HG02642 (cell line): ENCODE data around the gene PSEN1.

Experiments
- ATAC-seq: cut with Tn5 transposase; IDR thresholded peaks from one replicate; pipeline ENCODE4 v1.9.1; 2021; ENCODE audit warnings: mild to moderate bottlenecking; ENCODE audit not compliant: unreplicated experiment, poor library complexity

Gene PSEN1

DNA sequence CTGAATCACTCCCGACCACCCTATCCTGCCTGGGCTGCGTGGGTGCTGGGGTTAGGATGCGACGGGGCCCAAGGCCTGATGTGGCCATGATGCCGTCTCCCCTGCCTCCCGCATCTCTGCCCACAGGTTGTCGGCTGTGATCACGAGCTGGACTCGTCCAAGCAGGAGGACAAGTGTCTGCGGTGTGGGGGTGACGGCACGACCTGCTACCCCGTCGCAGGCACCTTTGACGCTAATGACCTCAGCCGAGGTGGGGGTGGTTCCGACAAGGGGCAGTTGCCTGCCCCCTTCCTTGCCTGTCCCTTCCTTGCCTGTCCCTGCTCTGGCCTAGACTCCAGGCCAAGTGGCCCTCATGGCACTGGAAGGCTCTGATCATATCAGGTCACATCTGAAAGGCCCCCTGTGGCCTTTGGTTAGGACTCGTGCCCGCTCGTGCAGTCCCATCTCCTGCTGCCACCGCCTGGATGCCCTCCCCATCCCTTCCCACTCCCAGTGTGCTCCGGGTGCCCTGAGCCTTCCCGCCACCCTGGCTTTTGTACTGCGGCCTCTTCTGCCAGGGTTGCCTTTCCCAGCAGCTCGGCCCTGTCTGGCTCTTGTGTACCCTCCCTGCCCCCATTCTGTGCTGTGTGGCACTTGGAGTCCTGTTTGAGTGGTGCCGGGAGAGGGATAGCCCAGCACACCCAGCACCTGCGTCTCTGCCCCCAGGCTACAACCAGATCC, 114.6 kb downstream of the PSEN1 start:
- ATAC-seq, result no peak

DNA sequence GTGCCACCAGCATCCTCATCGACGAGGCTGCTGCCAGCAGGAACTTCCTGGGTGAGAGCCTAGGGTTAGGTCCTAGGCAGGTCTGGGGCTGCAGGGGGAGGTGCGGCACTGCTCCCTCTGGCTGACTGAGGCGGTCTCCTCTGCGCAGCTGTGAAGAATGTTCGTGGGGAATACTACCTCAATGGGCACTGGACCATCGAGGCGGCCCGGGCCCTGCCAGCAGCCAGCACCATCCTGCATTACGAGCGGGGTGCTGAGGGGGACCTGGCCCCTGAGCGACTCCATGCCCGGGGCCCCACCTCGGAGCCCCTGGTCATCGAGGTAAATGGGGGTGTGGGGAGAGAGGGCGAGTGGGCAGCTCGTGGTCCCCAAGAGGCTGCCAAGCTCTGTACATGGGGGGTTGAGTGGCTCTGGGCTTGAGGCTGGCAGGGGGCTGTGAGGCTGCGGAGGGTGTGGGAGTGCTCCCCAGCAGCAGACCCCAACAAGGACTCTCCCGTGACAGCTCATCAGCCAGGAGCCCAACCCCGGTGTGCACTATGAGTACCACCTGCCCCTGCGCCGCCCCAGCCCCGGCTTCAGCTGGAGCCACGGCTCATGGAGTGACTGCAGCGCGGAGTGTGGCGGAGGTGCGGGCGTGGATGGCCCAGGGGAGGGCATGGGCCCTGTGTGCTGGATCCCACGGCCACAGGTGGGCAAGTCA, 115.4 kb downstream of the PSEN1 start:
- ATAC-seq, result no peak

- no peak for ATAC-seq
Observed at GRCh38 chr14:73252491-73253322, 116.4 kb downstream of the PSEN1 start.

DNA sequence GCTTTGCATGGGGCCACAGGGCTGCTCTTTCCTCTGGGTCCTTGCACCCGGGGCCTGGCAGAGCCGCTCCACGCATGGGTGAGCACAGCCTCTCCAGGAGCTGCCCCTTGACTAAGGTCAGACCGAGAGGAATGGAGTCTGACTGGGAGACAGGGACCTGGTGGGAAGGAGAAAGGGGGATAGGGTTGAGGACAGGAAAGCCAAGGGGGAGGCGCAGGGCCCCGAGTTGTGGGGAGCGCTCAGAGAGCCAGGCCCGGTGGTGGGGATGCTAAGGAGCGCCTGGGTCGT, 117.0 kb downstream of the PSEN1 start:
- no peak for ATAC-seq

- no peak for ATAC-seq
Observed at GRCh38 chr14:73253721-73254120, 117.4 kb downstream of the PSEN1 start.

GRCh38 chr14:73254247-73255004, 118.1 kb downstream of the PSEN1 start:
- no peak for ATAC-seq

DNA sequence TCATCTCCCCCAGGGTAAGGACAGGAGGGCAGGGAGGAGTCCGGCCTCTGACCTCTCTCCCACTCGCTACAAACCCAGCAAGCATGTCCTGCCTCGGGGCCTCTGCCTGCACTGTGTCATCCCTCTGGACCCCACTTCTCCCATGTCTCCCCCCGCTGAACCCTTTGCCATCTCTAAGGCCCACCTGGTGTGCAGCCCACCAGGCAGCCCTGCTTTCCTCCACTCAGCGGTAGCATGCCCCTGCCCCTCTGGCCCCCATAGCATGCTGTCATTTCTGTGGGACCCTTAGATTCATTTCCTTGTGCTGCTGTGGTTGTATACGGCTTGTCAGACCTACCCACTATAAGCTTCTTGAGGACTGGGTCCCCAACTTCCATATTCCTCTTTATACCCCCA, 118.7 kb downstream of the PSEN1 start:
- no peak for ATAC-seq

DNA sequence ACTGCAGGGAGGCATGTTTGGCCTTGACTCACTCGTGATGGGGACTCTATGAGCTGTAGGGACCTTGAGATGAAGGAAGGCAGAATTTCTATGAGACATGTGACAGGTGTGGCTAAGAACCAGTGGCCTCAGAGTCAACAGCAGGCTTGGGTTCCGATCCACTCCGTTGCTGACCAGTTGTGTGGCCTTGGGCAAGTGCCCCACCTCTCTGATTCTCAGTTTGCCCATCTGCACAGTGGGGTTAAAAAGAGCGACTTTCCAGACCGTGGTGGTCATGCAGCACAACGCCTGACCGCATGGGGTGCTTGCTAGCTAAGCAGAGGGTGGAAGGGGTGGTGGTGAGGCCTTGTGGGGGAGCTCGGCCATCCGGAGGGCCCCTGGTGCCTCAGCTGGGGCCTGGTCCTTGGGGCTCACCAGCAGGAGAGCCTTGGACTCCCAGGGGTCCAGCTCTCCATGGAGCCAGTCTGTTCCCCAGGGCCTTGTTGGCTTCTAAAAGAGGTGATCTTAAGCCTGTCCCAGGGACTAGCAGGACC, 119.5 kb downstream of the PSEN1 start:
- no peak for ATAC-seq

GRCh38 chr14:73258076-73258475, 121.8 kb downstream of the PSEN1 start:
- ATAC-seq, result no peak

GRCh38 chr14:73258845-73259611, 122.7 kb downstream of the PSEN1 start:
- ATAC-seq, result no peak

GRCh38 chr14:73259837-73260236, 123.5 kb downstream of the PSEN1 start:
- ATAC-seq, result no peak

DNA sequence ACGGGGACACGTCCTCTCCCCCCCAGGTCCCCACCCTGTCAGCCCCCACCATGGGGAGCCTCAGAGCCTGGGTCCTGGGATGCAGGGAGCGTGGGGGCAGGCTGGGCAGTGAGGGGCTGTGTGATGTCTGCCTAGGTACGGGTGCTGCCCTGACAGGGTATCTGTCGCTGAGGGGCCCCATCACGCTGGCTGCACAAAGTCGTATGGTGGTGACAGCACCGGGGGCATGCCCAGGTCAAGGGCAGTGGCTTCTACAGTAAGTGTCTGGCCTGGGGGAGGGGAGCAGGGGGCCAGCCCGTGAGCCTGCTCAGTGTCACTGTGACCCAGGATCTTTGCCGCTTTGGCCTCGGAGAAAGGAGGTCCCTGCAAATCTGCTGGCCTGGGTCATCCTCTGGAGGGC, 124.3 kb downstream of the PSEN1 start:
- ATAC-seq, result no peak

DNA sequence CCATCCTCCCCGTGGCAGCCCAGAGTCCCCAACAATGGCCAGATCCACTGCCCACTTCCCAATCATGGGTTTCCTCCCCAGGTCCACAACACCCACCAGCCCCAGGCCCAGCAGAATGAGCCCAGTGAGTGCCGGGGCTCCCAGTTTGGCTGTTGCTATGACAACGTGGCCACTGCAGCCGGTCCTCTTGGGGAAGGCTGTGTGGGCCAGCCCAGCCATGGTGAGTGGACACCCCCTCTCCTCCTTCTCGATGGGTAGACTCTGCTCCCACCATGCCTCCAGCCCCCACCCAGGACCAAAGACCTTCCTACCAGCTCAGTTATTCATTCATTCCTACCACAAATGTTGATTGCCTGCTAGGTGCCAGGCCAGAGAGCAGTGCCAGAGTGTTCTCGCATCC, 124.8 kb downstream of the PSEN1 start:
- no peak for ATAC-seq

DNA sequence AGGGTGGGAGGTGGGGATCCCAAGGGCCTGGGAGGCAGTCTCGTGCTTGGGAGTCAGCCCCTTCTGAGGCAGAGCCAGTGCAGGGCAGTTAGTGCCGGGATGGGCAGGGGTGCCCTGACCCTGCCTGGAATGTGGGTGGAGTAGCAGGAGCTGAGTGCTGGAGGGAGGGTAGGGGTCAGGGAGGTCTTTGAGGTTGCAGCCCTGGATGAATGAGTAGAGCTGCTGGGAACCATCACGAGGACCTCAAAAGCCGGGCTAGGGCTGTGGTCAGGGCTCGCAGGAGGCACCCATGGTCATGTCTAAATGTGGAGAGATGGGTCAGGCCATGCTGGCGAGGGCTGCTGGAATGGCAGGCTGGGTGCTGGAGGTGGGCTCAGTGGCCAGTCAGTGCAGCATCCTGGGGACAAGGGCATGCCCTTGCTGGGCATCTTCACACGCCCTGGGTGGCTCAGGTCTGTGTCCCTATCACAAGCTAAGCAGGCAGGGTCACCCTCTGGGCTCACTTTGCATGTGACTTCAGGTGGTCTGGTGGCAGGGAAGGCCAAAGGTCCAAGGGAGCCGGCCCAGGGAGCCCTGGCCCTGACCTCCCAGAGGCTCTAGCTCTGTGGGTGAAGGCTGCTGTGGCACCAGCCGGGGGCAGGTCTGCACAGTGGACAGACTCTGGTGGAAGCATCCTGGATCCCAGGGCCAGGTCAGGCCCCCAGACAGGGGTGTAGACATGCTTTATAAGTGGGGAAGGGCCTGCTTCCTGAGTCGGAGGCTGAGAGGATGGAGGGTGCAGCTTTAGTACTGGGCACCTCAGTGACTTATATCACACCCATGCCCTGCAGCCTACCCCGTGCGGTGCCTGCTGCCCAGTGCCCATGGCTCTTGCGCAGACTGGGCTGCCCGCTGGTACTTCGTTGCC, 125.5 kb downstream of the PSEN1 start:
- ATAC-seq, result no peak

- ATAC-seq, result no peak
Observed at GRCh38 chr14:73262427-73263183, 126.3 kb downstream of the PSEN1 start.

GRCh38 chr14:73263606-73264005, 127.3 kb downstream of the PSEN1 start:
- ATAC-seq, result no peak

GRCh38 chr14:73264080-73264884, 128.0 kb downstream of the PSEN1 start:
- ATAC-seq, result no peak
